ENCODE measurements around the gene SLC35F5. TPM values are rescaled to one million over a fixed set of nuclear protein-coding genes. Genes with fewer than 3 reads are reported as not detected.
"Not testable (repeated sequence)": the region's sequence is repeated elsewhere in the genome, so short reads cannot be mapped to it uniquely, and the experiment has no call there.

Gene SLC35F5
- total RNA-seq, 4 donors from 2014 or later = 152 to 320 (median 177) TPM

DNA sequence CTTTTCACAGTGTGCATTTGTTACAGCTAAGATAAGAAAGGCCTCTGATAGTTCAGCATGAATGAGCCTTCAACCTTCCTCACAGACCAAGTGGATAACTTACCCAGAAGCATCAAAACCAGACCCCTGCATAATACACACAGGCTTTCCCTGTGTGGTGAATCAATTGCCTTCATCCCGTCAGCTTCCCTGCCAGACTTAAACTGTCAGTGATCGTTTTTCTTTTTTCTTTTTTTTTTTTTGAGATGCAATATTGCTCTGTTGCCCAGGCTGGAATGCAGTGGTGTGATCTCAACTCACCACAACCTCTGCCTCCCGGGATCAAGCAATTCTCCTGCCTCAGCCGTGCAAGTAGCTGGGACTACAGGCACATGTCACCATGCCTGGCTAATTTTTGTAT is 20.5 kb upstream of the SLC35F5 start:
- TF ChIP-seq, protein P1, sequence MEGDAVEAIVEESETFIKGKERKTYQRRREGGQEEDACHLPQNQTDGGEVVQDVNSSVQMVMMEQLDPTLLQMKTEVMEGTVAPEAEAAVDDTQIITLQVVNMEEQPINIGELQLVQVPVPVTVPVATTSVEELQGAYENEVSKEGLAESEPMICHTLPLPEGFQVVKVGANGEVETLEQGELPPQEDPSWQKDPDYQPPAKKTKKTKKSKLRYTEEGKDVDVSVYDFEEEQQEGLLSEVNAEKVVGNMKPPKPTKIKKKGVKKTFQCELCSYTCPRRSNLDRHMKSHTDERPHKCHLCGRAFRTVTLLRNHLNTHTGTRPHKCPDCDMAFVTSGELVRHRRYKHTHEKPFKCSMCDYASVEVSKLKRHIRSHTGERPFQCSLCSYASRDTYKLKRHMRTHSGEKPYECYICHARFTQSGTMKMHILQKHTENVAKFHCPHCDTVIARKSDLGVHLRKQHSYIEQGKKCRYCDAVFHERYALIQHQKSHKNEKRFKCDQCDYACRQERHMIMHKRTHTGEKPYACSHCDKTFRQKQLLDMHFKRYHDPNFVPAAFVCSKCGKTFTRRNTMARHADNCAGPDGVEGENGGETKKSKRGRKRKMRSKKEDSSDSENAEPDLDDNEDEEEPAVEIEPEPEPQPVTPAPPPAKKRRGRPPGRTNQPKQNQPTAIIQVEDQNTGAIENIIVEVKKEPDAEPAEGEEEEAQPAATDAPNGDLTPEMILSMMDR (IDR thresholded peaks at IDR 0.05) = no peak
- no peak for TF ChIP-seq POLR2A (IDR thresholded peaks at IDR 0.05)
- DNase-seq = no peak
- H3K4me3 ChIP-seq (replicated peaks in 1 of 3) = no peak overlapping the region
- 43 to 68% methylated on average over 4 of the region's 4 CpGs for WGBS, 2 donors
- no peaks in the 10 kb centered on the region for H3K36me3 ChIP-seq
- no peaks in the 10 kb centered on the region for H3K27me3 ChIP-seq
- intact Hi-C loops (cut with DNase I) = no loop called here
- no peak overlapping the region for H3K27ac ChIP-seq
- H3K4me1 ChIP-seq = no peaks in the 10 kb centered on the region
- no peaks in the 10 kb centered on the region for H3K9me3 ChIP-seq

DNA sequence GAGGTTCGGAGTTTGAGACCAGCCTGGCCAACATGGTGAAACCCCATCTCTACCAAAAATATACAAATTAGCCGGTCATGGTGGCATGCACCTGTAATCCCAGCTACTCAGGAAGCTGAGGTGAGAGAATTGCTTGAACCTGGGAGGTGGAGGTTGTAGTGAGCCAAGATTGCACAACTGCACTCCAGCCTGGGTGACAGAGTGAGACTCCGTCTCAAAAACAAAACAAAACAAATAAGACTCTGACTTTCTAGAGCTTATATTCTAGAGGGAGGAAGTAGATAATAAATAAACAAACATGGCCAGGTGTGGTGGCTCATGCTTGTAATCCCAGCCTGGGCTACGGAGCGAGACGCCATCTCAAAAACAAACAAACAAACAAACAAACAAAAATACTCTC is 18.2 kb upstream of the SLC35F5 start:
- H3K4me1 ChIP-seq; H3K36me3 ChIP-seq; H3K27ac ChIP-seq; intact Hi-C loops (cut with DNase I); H3K9me3 ChIP-seq; DNase-seq; H3K4me3 ChIP-seq (replicated peaks in 1 of 3); H3K27me3 ChIP-seq: not testable (repeated sequence)
- 78 to 83% methylated on average over 6 of the region's 6 CpGs for WGBS, 2 donors

DNA sequence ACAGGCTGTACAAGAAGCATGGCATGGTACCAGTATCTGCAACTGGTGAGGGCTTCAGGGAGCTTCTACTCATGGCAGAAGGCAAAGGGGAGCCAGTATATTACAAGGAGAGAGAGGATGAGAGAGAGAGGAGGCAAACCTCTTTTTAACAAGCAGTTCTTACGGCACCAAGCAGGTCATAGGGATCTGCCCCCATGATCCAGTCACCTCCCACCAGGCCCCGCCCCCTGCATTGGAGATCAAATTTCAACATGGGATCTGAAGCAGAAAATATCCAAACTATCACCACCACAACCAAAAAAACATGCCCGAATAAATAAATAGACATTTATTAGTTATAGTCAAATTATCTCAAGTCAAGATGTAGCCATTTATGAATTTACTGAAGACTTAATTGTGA is 14.5 kb upstream of the SLC35F5 start:
- Histone ChIP-seq H3K4me1 (no peaks in the 10 kb centered on the region), H3K4me3 (replicated peaks in 1 of 3) (no peak overlapping the region), H3K9me3 (no peaks in the 10 kb centered on the region), H3K27me3 (no peaks in the 10 kb centered on the region), H3K27ac (no peak overlapping the region), H3K36me3 (no peaks in the 10 kb centered on the region)
- 77 to 85% methylated on average over 3 of the region's 3 CpGs for WGBS, 2 donors
- intact Hi-C loops (cut with DNase I) = no loop called here
- DNase-seq = no peak
- TF ChIP-seq POLR2A (IDR thresholded peaks at IDR 0.05) = no peak
- TF ChIP-seq, protein P1 (IDR thresholded peaks at IDR 0.05) = no peak

DNA sequence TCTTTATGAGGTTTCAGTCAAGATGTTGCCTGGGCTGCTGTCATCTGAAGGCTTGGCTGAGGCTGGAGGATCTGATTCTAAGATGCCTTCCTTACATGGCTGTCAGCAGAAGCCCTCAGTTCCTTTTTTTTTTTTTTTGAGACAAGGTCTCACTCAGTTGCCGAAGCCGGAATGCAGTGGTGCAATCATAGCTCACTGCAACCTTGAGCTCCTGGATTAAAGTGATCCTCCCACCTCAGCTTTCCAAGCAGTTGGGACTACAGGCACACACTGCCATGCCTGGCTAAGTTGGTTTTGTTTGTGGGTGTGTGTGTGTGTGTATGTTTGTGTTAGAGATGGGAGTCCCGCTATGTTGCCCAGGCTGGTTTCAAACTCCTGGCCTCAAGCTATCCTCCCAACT is 13.1 kb upstream of the SLC35F5 start:
- 82 to 93% methylated on average over 3 of the region's 3 CpGs for WGBS, 2 donors
- no peaks in the 10 kb centered on the region for H3K4me1 ChIP-seq
- no peaks in the 10 kb centered on the region for H3K9me3 ChIP-seq
- no peak overlapping the region for H3K27ac ChIP-seq
- H3K4me3 ChIP-seq (replicated peaks in 1 of 3) = no peak overlapping the region
- H3K27me3 ChIP-seq = no peaks in the 10 kb centered on the region
- DNase-seq = no peak
- H3K36me3 ChIP-seq = no peaks in the 10 kb centered on the region
- TF ChIP-seq, protein P1 (IDR thresholded peaks at IDR 0.05) = no peak
- TF ChIP-seq POLR2A (IDR thresholded peaks at IDR 0.05) = no peak
- intact Hi-C loops (cut with DNase I) = loop anchor here (10.0 kb wide), 1 partner anchor 115 kb away; no protein-coding TSS in a partner anchor

DNA sequence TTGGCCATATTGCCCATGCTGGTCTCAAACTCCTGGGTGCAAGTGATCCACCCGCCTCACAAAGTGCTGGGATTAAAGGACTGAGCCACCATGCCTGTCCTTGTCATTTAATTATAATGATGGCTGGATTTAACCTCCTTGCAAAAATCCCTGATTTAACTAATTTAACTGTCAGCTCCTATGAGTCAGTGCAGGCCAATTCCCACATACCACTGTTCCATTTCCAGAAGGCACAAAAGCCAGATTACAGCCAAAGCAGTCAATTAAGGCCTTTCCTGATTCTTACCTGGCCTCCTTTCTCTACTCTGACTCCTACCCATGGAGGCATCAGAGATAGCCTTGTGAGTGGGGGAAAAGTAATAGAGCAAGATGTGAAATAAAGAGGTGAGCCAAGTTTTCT is 12.3 kb upstream of the SLC35F5 start:
- H3K9me3 ChIP-seq = no peaks in the 10 kb centered on the region
- no peaks in the 10 kb centered on the region for H3K36me3 ChIP-seq
- no peak overlapping the region for H3K27ac ChIP-seq
- no peak overlapping the region for H3K4me3 ChIP-seq (replicated peaks in 1 of 3)
- H3K27me3 ChIP-seq = no peaks in the 10 kb centered on the region
- DNase-seq = no peak
- no peaks in the 10 kb centered on the region for H3K4me1 ChIP-seq
- intact Hi-C loops (cut with DNase I) = loop anchor here (10.0 kb wide), 1 partner anchor 116 kb away; no protein-coding TSS in a partner anchor
- WGBS, 2 donors = 94 to 100% methylated on average over 1 of the region's 1 CpG
- TF ChIP-seq, protein P1 (IDR thresholded peaks at IDR 0.05) = no peak
- TF ChIP-seq POLR2A (IDR thresholded peaks at IDR 0.05) = no peak

Measured in thyroid gland (tissue), 4 donors.